HG03135 (cell line): ENCODE data around the gene OTUD6A.
A peak's percentile ranks its signal among the peaks of the same experiment; 100 is the strongest.

ENCODE experiments used
- ATAC-seq: cut with Tn5 transposase; IDR thresholded peaks from one replicate; pipeline ENCODE4 v1.9.1; 2021; ENCODE audit warnings: mild to moderate bottlenecking, moderate library complexity; ENCODE audit not compliant: unreplicated experiment

The OTUD6A gene

GRCh38 chrX:70062076-70062475 is at the start of gene OTUD6A:
OTUD6A (plus strand) TSS chrX:70062457; CDS start chrX:70062525, 68 bp downstream.
- ATAC-seq, result no peak

GRCh38 chrX:70012756-70013155 is 49.5 kb upstream of the OTUD6A start:
- ATAC-seq, result no peak

- no peak for ATAC-seq
Observed at GRCh38 chrX:70013466-70014381, 48.5 kb upstream of the OTUD6A start.

GRCh38 chrX:70016513-70016912 is 45.7 kb upstream of the OTUD6A start:
- no peak for ATAC-seq

GRCh38 chrX:70022616-70023015 is 39.6 kb upstream of the OTUD6A start:
- no peak for ATAC-seq

- ATAC-seq, result no peak
Observed at GRCh38 chrX:70025464-70025863, 36.8 kb upstream of the OTUD6A start.

GRCh38 chrX:70026112-70026850 is 36.0 kb upstream of the OTUD6A start:
- no peak for ATAC-seq

GRCh38 chrX:70026851-70027200 is 35.4 kb upstream of the OTUD6A start:
- ATAC-seq, result no peak

GRCh38 chrX:70029863-70030262 is 32.4 kb upstream of the OTUD6A start:
- ATAC-seq, result no peak

- no peak for ATAC-seq
Observed at GRCh38 chrX:70030301-70030767, 31.9 kb upstream of the OTUD6A start.

GRCh38 chrX:70032792-70033191 is 29.5 kb upstream of the OTUD6A start:
- no peak for ATAC-seq

- ATAC-seq, result peak; percentile 58
Observed at GRCh38 chrX:70033348-70034051, 28.8 kb upstream of the OTUD6A start.

GRCh38 chrX:70034646-70035045 is 27.6 kb upstream of the OTUD6A start:
- ATAC-seq, result no peak

GRCh38 chrX:70038515-70038914 is 23.7 kb upstream of the OTUD6A start:
- ATAC-seq, result no peak

- ATAC-seq, result no peak
Observed at GRCh38 chrX:70038951-70039350, 23.3 kb upstream of the OTUD6A start.

- no peak for ATAC-seq
Observed at GRCh38 chrX:70039758-70040157, 22.5 kb upstream of the OTUD6A start.

- ATAC-seq, result no peak
Observed at GRCh38 chrX:70041993-70042392, 20.3 kb upstream of the OTUD6A start.

- ATAC-seq, result no peak
Observed at GRCh38 chrX:70042399-70043371, 19.6 kb upstream of the OTUD6A start.

GRCh38 chrX:70043685-70044084 is 18.6 kb upstream of the OTUD6A start:
- ATAC-seq, result no peak
